SK-N-SH (cell line): Measurements from ENCODE around the gene ANKRD37. TPM values are rescaled to one million over a fixed set of nuclear protein-coding genes. Genes with fewer than 3 reads are reported as not detected.
A peak's percentile ranks its signal among the peaks of the same experiment; 100 is the strongest.

Source experiments
- CTCF ChIA-PET: fragments of 300-600, 350-600 bp; formaldehyde crosslinking; extraction: SDS; loops from one replicate; lab custom pipeline; 2021; lab: Yijun Ruan, JAX
- POLR2A ChIA-PET: fragments of 350-600 bp; sonication (Branson Sonifier 250); formaldehyde crosslinking; extraction: SDS; loops from one replicate; lab custom pipeline; 2020; ENCODE audit warnings: antibody characterized with exemption, inconsistent platforms; lab: Yijun Ruan, JAX
- DNase-seq: peaks from one replicate; pipeline ENCODE4 v3.0.0; 2012
- H2AFZ ChIP-seq: fragments of 200-600 bp; sonication (generic); 2 replicates; pipeline ENCODE4 v1.8.1; 2016; ENCODE audit warnings: antibody characterized with exemption, mild to moderate bottlenecking, low read depth
- H3F3A ChIP-seq: fragments of 200-600 bp; sonication (generic); replicated peaks from 2 replicates; pipeline ENCODE3; 2016; ENCODE audit warnings: antibody characterized with exemption, mild to moderate bottlenecking; ENCODE audit not compliant: insufficient read depth
- H3K27ac ChIP-seq, 2 experiments: fragments of 200-500 bp in 1 of 2; fragments of 200-600 bp in 1 of 2; sonication (Bioruptor generic) in 1 of 2; sonication (generic), shearing (Covaris generic) in 1 of 2; 2 replicates each; pipeline versions ENCODE4 v1.5.1 to v1.6.1; 2014 to 2016; ENCODE audit warnings: low read depth in 2 of 2, inconsistent platforms in 1 of 2, low read length in 1 of 2, mild to moderate bottlenecking in 1 of 2, mixed read lengths in 1 of 2
- H3K27me3 ChIP-seq: fragments of 200-600 bp; sonication (generic), shearing (Covaris generic); 2 replicates; pipeline ENCODE4 v1.6.1; 2016; ENCODE audit warnings: mixed run types; ENCODE audit not compliant: insufficient read depth
- H3K36me3 ChIP-seq, 2 experiments: fragments of 200-500 bp in 1 of 2; fragments of 200-600 bp in 1 of 2; sonication (Bioruptor generic) in 1 of 2; sonication (generic) in 1 of 2; replicated peaks in 1 of 2; 2 replicates each; pipeline versions ENCODE3 to v1.5.1; 2014 to 2016; ENCODE audit warnings: low read length in 1 of 2, mild to moderate bottlenecking in 1 of 2; ENCODE audit not compliant: insufficient read depth in 2 of 2, control insufficient read depth in 1 of 2
- H3K4me1 ChIP-seq, 2 experiments: fragments of 200-500 bp in 1 of 2; fragments of 200-600 bp in 1 of 2; sonication (Bioruptor generic) in 1 of 2; sonication (generic), shearing (Covaris generic) in 1 of 2; 2 replicates each; pipeline versions ENCODE4 v1.5.1 to v1.6.1; 2014 to 2016; ENCODE audit warnings: low read depth in 1 of 2, low read length in 1 of 2, mixed run types in 1 of 2; ENCODE audit not compliant: insufficient read depth in 2 of 2, control insufficient read depth in 1 of 2
- H3K4me2 ChIP-seq: fragments of 200-600 bp; sonication (generic), shearing (Covaris generic); 2 replicates; pipeline ENCODE4 v1.6.1; 2017; ENCODE audit warnings: mixed run types
- H3K4me3 ChIP-seq, 2 experiments: fragments of 200-500 bp in 1 of 2; fragments of 200-600 bp in 1 of 2; sonication (Bioruptor generic) in 1 of 2; sonication (generic), shearing (Covaris generic) in 1 of 2; 2 replicates each; pipeline versions ENCODE4 v1.5.1 to v1.8.1; 2014 to 2016; ENCODE audit warnings: low read depth in 2 of 2, inconsistent platforms in 1 of 2, low read length in 1 of 2, mild to moderate bottlenecking in 1 of 2, mixed read lengths in 1 of 2, moderate library complexity in 1 of 2
- H3K79me2 ChIP-seq: fragments of 200-600 bp; sonication (generic); 2 replicates; pipeline ENCODE4 v1.8.1; 2017; ENCODE audit warnings: mild to moderate bottlenecking; ENCODE audit not compliant: insufficient read depth
- H3K9ac ChIP-seq: fragments of 200-600 bp; sonication (generic); 2 replicates; pipeline ENCODE4 v1.6.1; 2017; ENCODE audit warnings: mixed run types
- H3K9me2 ChIP-seq: fragments of 200-600 bp; sonication (generic); 2 replicates; pipeline ENCODE4 v1.6.1; 2017; ENCODE audit warnings: mixed run types
- H3K9me3 ChIP-seq: fragments of 200-600 bp; sonication (generic); 2 replicates; pipeline ENCODE4 v1.6.1; 2017; ENCODE audit warnings: mixed run types, mild to moderate bottlenecking, moderate library complexity
- H4K20me1 ChIP-seq: fragments of 200-600 bp; sonication (generic); 2 replicates; pipeline ENCODE4 v1.6.1; 2017; ENCODE audit warnings: mild to moderate bottlenecking, mixed run types; ENCODE audit not compliant: insufficient read depth
- CHD2 ChIP-seq: fragments of 150-350 bp; IDR thresholded peaks from 2 replicates; pipeline ENCODE4 v1.6.1; 2018; ENCODE audit warnings: low read length; ENCODE audit not compliant: partially characterized antibody
- ELF1 ChIP-seq: IDR thresholded peaks from 2 replicates; pipeline ENCODE4 v1.4.0; 2012
- EZH2phosphoT487 ChIP-seq: fragments of 200-600 bp; sonication (generic); IDR thresholded peaks from 2 replicates; pipeline ENCODE4 v1.6.1; 2017; ENCODE audit warnings: low read depth, mixed run types, mild to moderate bottlenecking, antibody characterized with exemption, moderate library complexity, borderline replicate concordance
- FOSL2 ChIP-seq: IDR thresholded peaks from 2 replicates; pipeline ENCODE4 v1.4.0; 2012; ENCODE audit warnings: low read depth, mild to moderate bottlenecking, moderate library complexity, borderline replicate concordance
- FOXJ3 ChIP-seq: sonication (generic); formaldehyde crosslinking; IDR thresholded peaks from 2 replicates; pipeline ENCODE4 v1.5.1; 2020; ENCODE audit warnings: mild to moderate bottlenecking, missing genetic modification reagents
- FOXM1 ChIP-seq: IDR thresholded peaks from 2 replicates; pipeline ENCODE4 v1.4.0; 2012; ENCODE audit warnings: low read depth, mild to moderate bottlenecking
- JUND ChIP-seq: IDR thresholded peaks from 2 replicates; pipeline ENCODE4 v1.4.0; 2012
- MEF2A ChIP-seq: IDR thresholded peaks from 2 replicates; pipeline ENCODE4 v1.4.0; 2012; ENCODE audit warnings: low read depth, borderline replicate concordance
- NRF1 ChIP-seq: IDR thresholded peaks from 2 replicates; pipeline ENCODE4 v1.6.1; 2012; ENCODE audit warnings: low read depth, mild to moderate bottlenecking, low read length
- POLR2AphosphoS5 ChIP-seq: IDR thresholded peaks from 2 replicates; pipeline ENCODE4 v1.6.1; 2012; ENCODE audit warnings: low read depth, low read length
- RCOR1 ChIP-seq: fragments of 150-350 bp; IDR thresholded peaks from 2 replicates; pipeline ENCODE4 v1.6.1; 2017; ENCODE audit warnings: antibody characterized with exemption, low read length
- RFX5 ChIP-seq: IDR thresholded peaks from 2 replicates; pipeline ENCODE4 v1.6.1; 2012; ENCODE audit warnings: mild to moderate bottlenecking, improper control_type of control experiment, low read length
- TAF1 ChIP-seq: IDR thresholded peaks from 2 replicates; pipeline ENCODE4 v1.6.1; 2012; ENCODE audit warnings: low read depth, mild to moderate bottlenecking, low read length, moderate library complexity, borderline replicate concordance
- TEAD4 ChIP-seq: IDR thresholded peaks from 2 replicates; pipeline ENCODE4 v1.4.0; 2012; ENCODE audit warnings: mild to moderate bottlenecking, borderline replicate concordance; ENCODE audit not compliant: insufficient read depth
- YY1 ChIP-seq: IDR thresholded peaks from 2 replicates; pipeline ENCODE4 v1.4.0; 2012; ENCODE audit warnings: low read depth, mild to moderate bottlenecking
- WGBS: methylation state at CpG from one replicate; pipeline ENCODE4 v1.1.6; 2017; ENCODE audit warnings: low lambda C conversion rate; 5-methylcytosine and 5-hydroxymethylcytosine counted together
- polyA plus RNA-seq, 3 experiments: library from polyadenylated mRNA; depleted of rRNA; stranded (reverse); fragments of >200 nt; gene quantifications; 2 replicates each; pipeline ENCODE4 v1.2.3, GENCODE V29; 2012
- TF ChIP-seq, protein P1 (sequence below): IDR thresholded peaks from 2 replicates; pipeline ENCODE4 v1.6.1; 2012; ENCODE audit warnings: mild to moderate bottlenecking, low read depth, low read length, moderate library complexity
- TF ChIP-seq, protein P2 (sequence below): IDR thresholded peaks from 2 replicates; pipeline ENCODE4 v1.4.0; 2012; ENCODE audit warnings: low read depth, borderline replicate concordance
- TF ChIP-seq, protein P3 (sequence below): IDR thresholded peaks from 2 replicates; pipeline ENCODE4; 2012
- TF ChIP-seq, protein P4 (sequence below): IDR thresholded peaks from 2 replicates; pipeline ENCODE4 v1.4.0; 2012; ENCODE audit warnings: low read depth, borderline replicate concordance

The ANKRD37 gene
- polyA plus RNA-seq, 1 of the 3 experiments (the other 2 are of a cell fraction) = 10.1 TPM

DNA sequence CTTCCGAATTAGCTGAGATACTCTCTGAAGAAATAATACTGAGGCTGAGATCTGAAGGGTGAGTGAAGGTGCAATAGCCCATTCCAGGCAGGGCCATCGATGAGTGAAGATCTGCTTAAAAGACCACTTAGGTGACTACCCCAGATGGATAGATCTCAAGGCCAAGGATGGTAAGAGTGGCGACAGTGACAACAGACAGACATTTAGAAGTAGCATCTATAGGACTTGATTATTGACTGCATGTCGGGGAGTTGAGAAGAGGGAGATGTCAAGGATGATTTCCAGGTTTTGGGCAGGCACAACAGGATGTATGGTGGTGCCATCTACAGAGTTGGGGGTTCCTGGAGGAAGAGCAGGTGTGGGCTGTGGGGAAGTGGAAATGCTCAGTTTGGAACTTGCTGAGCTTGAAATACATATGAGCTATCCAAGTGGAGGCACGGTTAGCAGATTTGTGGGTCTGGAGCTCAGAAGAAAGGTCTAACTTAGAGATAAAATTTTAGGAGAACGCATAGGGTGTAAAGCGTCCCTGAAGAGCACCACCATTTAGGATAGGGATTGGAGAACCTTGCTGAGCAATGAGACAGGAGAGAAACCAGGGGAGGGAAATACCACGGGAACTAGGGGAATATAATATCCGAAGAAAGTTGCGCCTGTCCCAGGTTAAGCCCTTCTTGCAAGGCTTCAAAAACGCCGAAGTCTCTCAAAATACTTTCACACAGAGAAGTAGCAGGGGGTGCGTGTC lies 28.4 kb downstream of the ANKRD37 start:
- Histone ChIP-seq H3K4me3 (peak overlapping the region; percentile 71 to 82), H3K9me2 (no peaks in the 10 kb centered on the region), H3F3A (no peaks in the 10 kb centered on the region), H3K27ac (peak overlapping the region; percentile 88 to 95), H4K20me1 (no peaks in the 10 kb centered on the region), H3K9me3 (no peaks in the 10 kb centered on the region), H3K36me3 (peaks cover 11 to 24% of the 10 kb centered on the region in 2 experiments), H3K79me2 (peaks cover 31% of the 10 kb centered on the region), H2AFZ (peak overlapping the region; percentile 90), H3K4me2 (peak overlapping the region; percentile 88), H3K27me3 (no peaks in the 10 kb centered on the region), H3K9ac (peak overlapping the region; percentile 91), H3K4me1 (peaks cover 0 to 8% of the 10 kb centered on the region in 2 experiments; a peak in 2 of 4 replicates)
- TF ChIP-seq MEF2A = no peak
- no peak for TF ChIP-seq JUND
- TF ChIP-seq, protein P1, sequence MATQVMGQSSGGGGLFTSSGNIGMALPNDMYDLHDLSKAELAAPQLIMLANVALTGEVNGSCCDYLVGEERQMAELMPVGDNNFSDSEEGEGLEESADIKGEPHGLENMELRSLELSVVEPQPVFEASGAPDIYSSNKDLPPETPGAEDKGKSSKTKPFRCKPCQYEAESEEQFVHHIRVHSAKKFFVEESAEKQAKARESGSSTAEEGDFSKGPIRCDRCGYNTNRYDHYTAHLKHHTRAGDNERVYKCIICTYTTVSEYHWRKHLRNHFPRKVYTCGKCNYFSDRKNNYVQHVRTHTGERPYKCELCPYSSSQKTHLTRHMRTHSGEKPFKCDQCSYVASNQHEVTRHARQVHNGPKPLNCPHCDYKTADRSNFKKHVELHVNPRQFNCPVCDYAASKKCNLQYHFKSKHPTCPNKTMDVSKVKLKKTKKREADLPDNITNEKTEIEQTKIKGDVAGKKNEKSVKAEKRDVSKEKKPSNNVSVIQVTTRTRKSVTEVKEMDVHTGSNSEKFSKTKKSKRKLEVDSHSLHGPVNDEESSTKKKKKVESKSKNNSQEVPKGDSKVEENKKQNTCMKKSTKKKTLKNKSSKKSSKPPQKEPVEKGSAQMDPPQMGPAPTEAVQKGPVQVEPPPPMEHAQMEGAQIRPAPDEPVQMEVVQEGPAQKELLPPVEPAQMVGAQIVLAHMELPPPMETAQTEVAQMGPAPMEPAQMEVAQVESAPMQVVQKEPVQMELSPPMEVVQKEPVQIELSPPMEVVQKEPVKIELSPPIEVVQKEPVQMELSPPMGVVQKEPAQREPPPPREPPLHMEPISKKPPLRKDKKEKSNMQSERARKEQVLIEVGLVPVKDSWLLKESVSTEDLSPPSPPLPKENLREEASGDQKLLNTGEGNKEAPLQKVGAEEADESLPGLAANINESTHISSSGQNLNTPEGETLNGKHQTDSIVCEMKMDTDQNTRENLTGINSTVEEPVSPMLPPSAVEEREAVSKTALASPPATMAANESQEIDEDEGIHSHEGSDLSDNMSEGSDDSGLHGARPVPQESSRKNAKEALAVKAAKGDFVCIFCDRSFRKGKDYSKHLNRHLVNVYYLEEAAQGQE = no peak
- TF ChIP-seq POLR2AphosphoS5 = no peak
- TF ChIP-seq EZH2phosphoT487 = no peak
- TF ChIP-seq, protein P2, sequence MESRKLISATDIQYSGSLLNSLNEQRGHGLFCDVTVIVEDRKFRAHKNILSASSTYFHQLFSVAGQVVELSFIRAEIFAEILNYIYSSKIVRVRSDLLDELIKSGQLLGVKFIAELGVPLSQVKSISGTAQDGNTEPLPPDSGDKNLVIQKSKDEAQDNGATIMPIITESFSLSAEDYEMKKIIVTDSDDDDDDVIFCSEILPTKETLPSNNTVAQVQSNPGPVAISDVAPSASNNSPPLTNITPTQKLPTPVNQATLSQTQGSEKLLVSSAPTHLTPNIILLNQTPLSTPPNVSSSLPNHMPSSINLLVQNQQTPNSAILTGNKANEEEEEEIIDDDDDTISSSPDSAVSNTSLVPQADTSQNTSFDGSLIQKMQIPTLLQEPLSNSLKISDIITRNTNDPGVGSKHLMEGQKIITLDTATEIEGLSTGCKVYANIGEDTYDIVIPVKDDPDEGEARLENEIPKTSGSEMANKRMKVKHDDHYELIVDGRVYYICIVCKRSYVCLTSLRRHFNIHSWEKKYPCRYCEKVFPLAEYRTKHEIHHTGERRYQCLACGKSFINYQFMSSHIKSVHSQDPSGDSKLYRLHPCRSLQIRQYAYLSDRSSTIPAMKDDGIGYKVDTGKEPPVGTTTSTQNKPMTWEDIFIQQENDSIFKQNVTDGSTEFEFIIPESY = no peak
- TF ChIP-seq YY1 = no peak
- TF ChIP-seq FOXM1 = no peak
- no peak for TF ChIP-seq CHD2
- TF ChIP-seq, protein P3, sequence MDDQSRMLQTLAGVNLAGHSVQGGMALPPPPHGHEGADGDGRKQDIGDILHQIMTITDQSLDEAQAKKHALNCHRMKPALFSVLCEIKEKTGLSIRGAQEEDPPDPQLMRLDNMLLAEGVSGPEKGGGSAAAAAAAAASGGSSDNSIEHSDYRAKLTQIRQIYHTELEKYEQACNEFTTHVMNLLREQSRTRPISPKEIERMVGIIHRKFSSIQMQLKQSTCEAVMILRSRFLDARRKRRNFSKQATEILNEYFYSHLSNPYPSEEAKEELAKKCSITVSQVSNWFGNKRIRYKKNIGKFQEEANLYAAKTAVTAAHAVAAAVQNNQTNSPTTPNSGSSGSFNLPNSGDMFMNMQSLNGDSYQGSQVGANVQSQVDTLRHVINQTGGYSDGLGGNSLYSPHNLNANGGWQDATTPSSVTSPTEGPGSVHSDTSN = no peak
- no peak for TF ChIP-seq FOXJ3 (CRISPR knock-in tag)
- no peak for TF ChIP-seq ELF1
- TF ChIP-seq TAF1 = no peak
- no peak for TF ChIP-seq TEAD4
- no peak for TF ChIP-seq NRF1
- TF ChIP-seq, protein P4, sequence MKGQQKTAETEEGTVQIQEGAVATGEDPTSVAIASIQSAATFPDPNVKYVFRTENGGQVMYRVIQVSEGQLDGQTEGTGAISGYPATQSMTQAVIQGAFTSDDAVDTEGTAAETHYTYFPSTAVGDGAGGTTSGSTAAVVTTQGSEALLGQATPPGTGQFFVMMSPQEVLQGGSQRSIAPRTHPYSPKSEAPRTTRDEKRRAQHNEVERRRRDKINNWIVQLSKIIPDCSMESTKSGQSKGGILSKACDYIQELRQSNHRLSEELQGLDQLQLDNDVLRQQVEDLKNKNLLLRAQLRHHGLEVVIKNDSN = no peak
- no peak for TF ChIP-seq RFX5
- TF ChIP-seq FOSL2 = no peak
- TF ChIP-seq RCOR1 = no peak
- no peak for DNase-seq
- WGBS = 8% methylated on average over 11 of the region's 13 CpGs
- CTCF ChIA-PET = interaction anchor here (1.0 to 2.5 kb wide), 7 partner anchors 21 to 613 kb away, joined by 3 to 15 read pairs (median 3); no protein-coding TSS in a partner anchor
- POLR2A ChIA-PET = interaction anchor here (0.6 to 2.9 kb wide), 2 partner anchors 29 to 282 kb away, joined by 3 to 14 read pairs; partner anchors contain the start of genes ANKRD37, LRP2BP and SLC25A4
